ENCODE results near the gene DCT. TPM values are rescaled to one million over a fixed set of nuclear protein-coding genes. Genes with fewer than 3 reads are reported as not detected.

Gene DCT
- total and polyA plus RNA-seq, 2 donors (not counting 3 experiments of a cell fraction or from before 2014, with no cell fraction given) = not detected

DNA sequence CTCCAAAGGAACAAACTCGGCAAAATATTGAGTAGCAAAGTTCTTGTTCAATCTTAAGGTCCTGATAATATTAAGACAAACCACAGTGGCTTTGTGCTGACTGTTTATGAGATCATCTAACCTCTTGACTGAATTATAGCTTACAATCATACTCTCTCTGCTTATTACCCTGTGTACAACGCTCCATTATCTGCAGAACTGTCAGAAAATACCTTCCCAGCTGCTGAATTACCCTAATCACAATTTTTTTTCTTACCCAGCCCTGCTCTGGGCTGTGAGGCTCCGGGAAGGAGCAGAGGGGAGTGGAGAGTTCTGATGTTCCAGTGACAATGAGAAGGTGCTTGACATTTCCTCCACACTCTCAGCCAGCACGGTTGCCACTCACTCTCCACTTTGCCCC lies 64.8 kb downstream of the DCT start:
- DNase-seq (ENCODE audit: low read depth, low spot score) (no peak), FAIRE-seq (no peak)
- CTCF ChIA-PET = interaction anchor here (1.1 to 2.5 kb wide), 2 partner anchors 21 to 203 kb away, joined by 4 to 13 read pairs; no protein-coding TSS in a partner anchor
- no peak overlapping the region for H3K4me2 ChIP-seq (ENCODE audit: insufficient read depth, low read length)
- no peaks in the 10 kb centered on the region for H3K79me2 ChIP-seq (ENCODE audit: control insufficient read depth, insufficient read depth, low read length)
- no peak overlapping the region for H2AFZ ChIP-seq (ENCODE audit: low read depth, low read length)
- H4K20me1 ChIP-seq (replicated peaks; ENCODE audit: control insufficient read depth, extremely low read depth, insufficient read depth, low read length) = no peaks in the 10 kb centered on the region
- H3K36me3 ChIP-seq (ENCODE audit: control insufficient read depth in 2 of 2, extremely low read depth in 1 of 2, insufficient read depth in 2 of 2, low read length in 2 of 2) = no peaks in the 10 kb centered on the region
- H3K27me3 ChIP-seq (ENCODE audit: control insufficient read depth in 2 of 2, insufficient read depth in 2 of 2, low read length in 2 of 2) = no peaks in the 10 kb centered on the region
- intact Hi-C loops (cut with micrococcal nuclease) = no loop called here
- POLR2A ChIA-PET = no interaction called here
- dilution Hi-C loops (cut with MboI; ENCODE audit: extremely low pct_ligation_motif_present, low sequenced_read_pairs) = no loop called here
- no peak overlapping the region for H3K9ac ChIP-seq (replicated peaks; ENCODE audit: extremely low read depth, insufficient read depth, low read length)
- H3K27ac ChIP-seq (ENCODE audit: insufficient read depth, low read depth, low read length) = no peak overlapping the region
- no peak overlapping the region for H3K4me3 ChIP-seq (replicated peaks in 1 of 3; ENCODE audit: insufficient read depth in 1 of 3, low read depth in 1 of 3, low read length in 3 of 3)
- H3K9me3 ChIP-seq (replicated peaks; ENCODE audit: control insufficient read depth, insufficient read depth, low read length) = no peaks in the 10 kb centered on the region
- no peaks in the 10 kb centered on the region for H3K9me1 ChIP-seq (replicated peaks; ENCODE audit: control insufficient read depth, extremely low read depth, insufficient read depth, low read length)
- BruUV-seq (replicated peaks) = no TSS peak
- H3K4me1 ChIP-seq (ENCODE audit: control insufficient read depth, extremely low read depth, insufficient read depth, low read length) = no peaks in the 10 kb centered on the region
- TF ChIP-seq FOS (IDR thresholded peaks at IDR 0.05; ENCODE audit: borderline replicate concordance, insufficient read depth, low read length) = no peak
- TF ChIP-seq JUN (IDR thresholded peaks at IDR 0.05; ENCODE audit: borderline replicate concordance, insufficient read depth, insufficient read length, low read depth) = no peak
- TF ChIP-seq MYC (IDR thresholded peaks at IDR 0.05; ENCODE audit: low read depth, low read length) = no peak
- TF ChIP-seq, protein P1, sequence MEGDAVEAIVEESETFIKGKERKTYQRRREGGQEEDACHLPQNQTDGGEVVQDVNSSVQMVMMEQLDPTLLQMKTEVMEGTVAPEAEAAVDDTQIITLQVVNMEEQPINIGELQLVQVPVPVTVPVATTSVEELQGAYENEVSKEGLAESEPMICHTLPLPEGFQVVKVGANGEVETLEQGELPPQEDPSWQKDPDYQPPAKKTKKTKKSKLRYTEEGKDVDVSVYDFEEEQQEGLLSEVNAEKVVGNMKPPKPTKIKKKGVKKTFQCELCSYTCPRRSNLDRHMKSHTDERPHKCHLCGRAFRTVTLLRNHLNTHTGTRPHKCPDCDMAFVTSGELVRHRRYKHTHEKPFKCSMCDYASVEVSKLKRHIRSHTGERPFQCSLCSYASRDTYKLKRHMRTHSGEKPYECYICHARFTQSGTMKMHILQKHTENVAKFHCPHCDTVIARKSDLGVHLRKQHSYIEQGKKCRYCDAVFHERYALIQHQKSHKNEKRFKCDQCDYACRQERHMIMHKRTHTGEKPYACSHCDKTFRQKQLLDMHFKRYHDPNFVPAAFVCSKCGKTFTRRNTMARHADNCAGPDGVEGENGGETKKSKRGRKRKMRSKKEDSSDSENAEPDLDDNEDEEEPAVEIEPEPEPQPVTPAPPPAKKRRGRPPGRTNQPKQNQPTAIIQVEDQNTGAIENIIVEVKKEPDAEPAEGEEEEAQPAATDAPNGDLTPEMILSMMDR (IDR thresholded peaks at IDR 0.05; ENCODE audit: extremely low read depth in 1 of 2, insufficient read depth in 1 of 2, low read depth in 1 of 2, low read length in 2 of 2) = no peak
- no peak for TF ChIP-seq GATA2 (IDR thresholded peaks at IDR 0.05; ENCODE audit: insufficient read depth, insufficient read length, low read depth, low read length)
- TF ChIP-seq MAX (IDR thresholded peaks at IDR 0.05; ENCODE audit: insufficient read depth, insufficient read length) = no peak
- TF ChIP-seq EZH2 (IDR thresholded peaks at IDR 0.05; ENCODE audit: borderline replicate concordance, low read depth, low read length, severe bottlenecking) = no peak
- TF ChIP-seq POLR2AphosphoS5 (IDR thresholded peaks at IDR 0.05; ENCODE audit: insufficient read depth, low read depth, low read length) = no peak
- no peak for TF ChIP-seq POLR2A (IDR thresholded peaks at IDR 0.05; ENCODE audit: low read depth, low read length)

Data from endothelial cell of umbilical vein (primary cell).